A673 (cell line): ENCODE results near the gene SRCAP. TPM values are rescaled to one million over a fixed set of nuclear protein-coding genes. Genes with fewer than 3 reads are reported as not detected.

ENCODE experiments used
- BruUV-seq: library from RNA; stranded (reverse); fragments of 400-500 nt; replicated peaks from 2 replicates; lab custom pipeline; 2021; lab: Mats Ljungman, UMichigan
- CTCF ChIA-PET: fragments of 300-600 bp; sonication (Branson Sonifier 250); formaldehyde crosslinking; loops from one replicate; lab custom pipeline; 2022; ENCODE audit warnings: antibody characterized with exemption; lab: Charles Lee
- POLR2A ChIA-PET: fragments of 300-600 bp; sonication (Branson Sonifier 250); formaldehyde crosslinking; loops from one replicate; lab custom pipeline; 2022; ENCODE audit warnings: antibody characterized with exemption; ENCODE audit not compliant: low non-redundant PET; lab: Charles Lee
- DNase-seq: peaks from one replicate; pipeline ENCODE4 v3.0.0-alpha.2; 2015; ENCODE audit warnings: low spot score
- H3K27ac ChIP-seq: fragments of 200-600 bp; sonication (generic); 2 replicates; pipeline ENCODE4 v1.5.1; 2016; ENCODE audit warnings: mixed run types, low read depth, mild to moderate bottlenecking, mixed read lengths, antibody characterized with exemption, low read length; ENCODE audit not compliant: poor library complexity, severe bottlenecking
- H3K27me3 ChIP-seq: fragments of 200-600 bp; sonication (generic); replicated peaks from 2 replicates; pipeline ENCODE4 v1.6.1; 2017; ENCODE audit warnings: mixed run types, low read depth, mild to moderate bottlenecking, mixed read lengths, antibody characterized with exemption, low read length; ENCODE audit not compliant: insufficient read depth, poor library complexity
- H3K36me3 ChIP-seq: fragments of 200-600 bp; sonication (generic); 2 replicates; pipeline ENCODE4 v1.6.1; 2016; ENCODE audit warnings: mixed run types, mild to moderate bottlenecking, mixed read lengths, antibody characterized with exemption, low read length; ENCODE audit not compliant: insufficient read depth, poor library complexity, severe bottlenecking
- H3K4me1 ChIP-seq: fragments of 200-600 bp; sonication (generic); 2 replicates; pipeline ENCODE4 v1.6.1; 2017; ENCODE audit warnings: mixed run types, mild to moderate bottlenecking, mixed read lengths, antibody characterized with exemption, low read length; ENCODE audit not compliant: insufficient read depth, poor library complexity, severe bottlenecking
- H3K4me3 ChIP-seq: fragments of 200-600 bp; sonication (generic); 2 replicates; pipeline ENCODE4 v1.5.1; 2016; ENCODE audit warnings: low read depth, mixed run types, mild to moderate bottlenecking, mixed read lengths, low read length; ENCODE audit not compliant: poor library complexity, severe bottlenecking
- H3K9me3 ChIP-seq: fragments of 200-600 bp; sonication (generic); 2 replicates; pipeline ENCODE4 v1.6.1; 2016; ENCODE audit warnings: mixed run types, low read depth, mild to moderate bottlenecking, mixed read lengths, antibody characterized with exemption, low read length; ENCODE audit not compliant: poor library complexity, severe bottlenecking
- CTCF ChIP-seq: fragments of 300-800, 200-600 bp; sonication (generic); conservative IDR thresholded peaks from 2 replicates; pipeline ENCODE4 v1.5.1; 2017; ENCODE audit warnings: low read depth, mild to moderate bottlenecking, antibody characterized with exemption, low read length, moderate library complexity, mixed read lengths
- EZH2 ChIP-seq: fragments of 200-600 bp; sonication (generic); IDR thresholded peaks from 2 replicates; pipeline ENCODE4 v1.6.1; 2017; ENCODE audit warnings: borderline replicate concordance, low read depth, mild to moderate bottlenecking, mixed read lengths, antibody characterized with exemption, low read length; ENCODE audit not compliant: poor library complexity, severe bottlenecking
- intact Hi-C: fragments of 100-400 bp; cut with micrococcal nuclease; formaldehyde crosslinking; loops from one replicate; pipeline ENCODE4 v1.10.0; 2022; ENCODE audit not compliant: unreplicated experiment
- total RNA-seq: library from RNA; stranded (reverse); gene quantifications from 2 replicates; pipeline ENCODE4 v1.2.3, GENCODE V29; 2021

SRCAP gene
- total RNA-seq, 1 experiment from 2014 or later, result 104 TPM

- H3K4me1 ChIP-seq, result no peaks in the 10 kb centered on the region
- no peaks in the 10 kb centered on the region for H3K9me3 ChIP-seq
- DNase-seq, result no peak
- no peaks in the 10 kb centered on the region for H3K27me3 ChIP-seq
- intact Hi-C loops, result no loop called here
- TF ChIP-seq EZH2, result no peak
- ChIA-PET POLR2A (no interaction called here), CTCF (no interaction called here)
- no peak overlapping the region for H3K27ac ChIP-seq
- H3K36me3 ChIP-seq, result peaks cover 3% of the 10 kb centered on the region
- BruUV-seq, result no TSS peak
- H3K4me3 ChIP-seq, result no peak overlapping the region
These were observed 23.8 kb upstream of the SRCAP start for GRCh38 chr16:30675143-30675542.

GRCh38 chr16:30677931-30678585 lies 20.9 kb upstream of the SRCAP start:
- H3K27ac ChIP-seq, result no peak overlapping the region
- no TSS peak for BruUV-seq

GRCh38 chr16:30678586-30678970 lies 20.4 kb upstream of the SRCAP start:
- no peaks in the 10 kb centered on the region for H3K9me3 ChIP-seq
- no TSS peak for BruUV-seq
- ChIA-PET CTCF (no interaction called here), POLR2A (no interaction called here)
- no peaks in the 10 kb centered on the region for H3K27me3 ChIP-seq
- no peak for DNase-seq
- H3K4me1 ChIP-seq, result no peaks in the 10 kb centered on the region
- no peak overlapping the region for H3K27ac ChIP-seq
- H3K4me3 ChIP-seq, result no peak overlapping the region
- no peak for TF ChIP-seq EZH2
- no peak for TF ChIP-seq CTCF
- intact Hi-C loops, result no loop called here
- no peaks in the 10 kb centered on the region for H3K36me3 ChIP-seq

More at GRCh38 chr16:30677931-30678585, 20.9 kb upstream of the SRCAP start:
- H3K36me3 ChIP-seq, result no peaks in the 10 kb centered on the region
- intact Hi-C loops, result no loop called here
- ChIA-PET POLR2A (no interaction called here), CTCF (interaction anchor here (0.7 kb wide), 1 partner anchor 20 kb away, joined by 3 read pairs; no protein-coding TSS in a partner anchor)
- H3K9me3 ChIP-seq, result no peaks in the 10 kb centered on the region
- no peak overlapping the region for H3K4me3 ChIP-seq
- H3K4me1 ChIP-seq, result no peaks in the 10 kb centered on the region
- DNase-seq, result no peak
- no peaks in the 10 kb centered on the region for H3K27me3 ChIP-seq
- no peak for TF ChIP-seq CTCF
- no peak for TF ChIP-seq EZH2

- intact Hi-C loops, result loop anchor here (10.0 kb wide), 1 partner anchor 56 kb away; no protein-coding TSS in a partner anchor
- Histone ChIP-seq H3K4me1 (no peaks in the 10 kb centered on the region), H3K9me3 (no peaks in the 10 kb centered on the region), H3K27ac (no peak overlapping the region), H3K36me3 (no peaks in the 10 kb centered on the region), H3K27me3 (no peaks in the 10 kb centered on the region), H3K4me3 (no peak overlapping the region)
- ChIA-PET POLR2A (no interaction called here), CTCF (no interaction called here)
- BruUV-seq, result no TSS peak
- no peak for DNase-seq
- TF ChIP-seq CTCF (no peak), EZH2 (no peak)
These were observed 18.6 kb upstream of the SRCAP start for GRCh38 chr16:30680326-30680725.
